Right atrium auricular region (tissue), 2 donors: ENCODE measurements around the gene PLEKHM2. TPM values are rescaled to one million over a fixed set of nuclear protein-coding genes. Genes with fewer than 3 reads are reported as not detected.
A peak's percentile ranks its signal among the peaks of the same experiment; 100 is the strongest.

Source experiments
- DNase-seq: peaks from one replicate; pipeline ENCODE4 v3.0.0-alpha.2; 2019; ENCODE audit warnings: low spot score
- H3K27ac ChIP-seq, 2 donors: fragments of 200-600 bp; sonication (generic); 1 replicate in 1 of 2; 2 replicates in 1 of 2; pipeline ENCODE4 v1.5.1; 2016 to 2019
- H3K27me3 ChIP-seq, 2 donors: fragments of 200-600 bp; sonication (generic); one replicate each; pipeline versions ENCODE4 v1.5.1 to v1.6.0; 2017 to 2019
- H3K36me3 ChIP-seq: fragments of 200-600 bp; sonication (generic); one replicate; pipeline ENCODE4 v1.5.1; 2016
- H3K4me1 ChIP-seq, 2 donors: fragments of 200-600 bp; sonication (generic); one replicate each; pipeline versions ENCODE4 v1.5.1 to v1.6.0; 2017 to 2019
- H3K4me3 ChIP-seq, 2 donors: fragments of 200-600 bp; sonication (generic); 1 replicate in 1 of 2; 2 replicates in 1 of 2; pipeline ENCODE4 v1.5.1; 2017 to 2019; ENCODE audit warnings: mild to moderate bottlenecking in 1 of 2, moderate library complexity in 1 of 2
- H3K9me3 ChIP-seq, 2 donors: fragments of 200-600 bp; sonication (generic); one replicate each; pipeline ENCODE4 v1.5.1; 2019
- total RNA-seq, 2 donors: library from RNA; depleted of rRNA; stranded (reverse); fragments of >200 nt; gene quantifications; one replicate each; pipeline ENCODE4 v1.1.0, GENCODE V29; 2016
- TF ChIP-seq, protein P1 (sequence below), 2 donors: fragments of 200-600 bp; sonication (generic); IDR thresholded peaks; one replicate each; pipeline ENCODE4 v1.5.1; 2019; ENCODE audit warnings: antibody characterized with exemption in 2 of 2

PLEKHM2 gene
- total RNA-seq, 2 donors from 2014 or later: 53.6 to 78.1 TPM

DNA sequence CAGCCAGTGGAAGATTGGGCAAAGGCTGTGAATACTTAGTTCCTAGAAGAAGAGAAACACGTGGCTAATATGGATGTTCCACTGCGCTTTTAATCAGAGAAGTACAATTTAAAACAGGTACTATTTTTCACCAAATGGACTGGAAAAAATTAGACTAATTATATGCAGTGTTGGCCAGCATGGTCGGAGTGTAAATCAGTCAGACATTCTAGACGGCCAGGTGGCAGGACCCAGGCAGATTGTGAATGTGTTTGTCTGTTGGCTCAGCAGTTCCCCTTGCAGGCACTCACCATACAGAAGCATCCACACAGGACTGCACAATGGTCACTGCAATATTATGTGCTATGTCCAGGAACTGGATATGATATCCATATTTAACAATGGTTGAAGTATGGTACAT lies 28.0 kb downstream of the PLEKHM2 start:
- peaks cover 0 to 65% of the 10 kb centered on the region in 2 donors for H3K4me1 ChIP-seq
- H3K4me3 ChIP-seq: no peak overlapping the region
- TF ChIP-seq, protein P1, sequence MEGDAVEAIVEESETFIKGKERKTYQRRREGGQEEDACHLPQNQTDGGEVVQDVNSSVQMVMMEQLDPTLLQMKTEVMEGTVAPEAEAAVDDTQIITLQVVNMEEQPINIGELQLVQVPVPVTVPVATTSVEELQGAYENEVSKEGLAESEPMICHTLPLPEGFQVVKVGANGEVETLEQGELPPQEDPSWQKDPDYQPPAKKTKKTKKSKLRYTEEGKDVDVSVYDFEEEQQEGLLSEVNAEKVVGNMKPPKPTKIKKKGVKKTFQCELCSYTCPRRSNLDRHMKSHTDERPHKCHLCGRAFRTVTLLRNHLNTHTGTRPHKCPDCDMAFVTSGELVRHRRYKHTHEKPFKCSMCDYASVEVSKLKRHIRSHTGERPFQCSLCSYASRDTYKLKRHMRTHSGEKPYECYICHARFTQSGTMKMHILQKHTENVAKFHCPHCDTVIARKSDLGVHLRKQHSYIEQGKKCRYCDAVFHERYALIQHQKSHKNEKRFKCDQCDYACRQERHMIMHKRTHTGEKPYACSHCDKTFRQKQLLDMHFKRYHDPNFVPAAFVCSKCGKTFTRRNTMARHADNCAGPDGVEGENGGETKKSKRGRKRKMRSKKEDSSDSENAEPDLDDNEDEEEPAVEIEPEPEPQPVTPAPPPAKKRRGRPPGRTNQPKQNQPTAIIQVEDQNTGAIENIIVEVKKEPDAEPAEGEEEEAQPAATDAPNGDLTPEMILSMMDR (IDR thresholded peaks at IDR 0.05): no peak
- H3K27ac ChIP-seq: no peak overlapping the region
- H3K27me3 ChIP-seq: no peaks in the 10 kb centered on the region
- no peaks in the 10 kb centered on the region for H3K9me3 ChIP-seq
- peaks cover 11% of the 10 kb centered on the region for H3K36me3 ChIP-seq
- DNase-seq: no peak

DNA sequence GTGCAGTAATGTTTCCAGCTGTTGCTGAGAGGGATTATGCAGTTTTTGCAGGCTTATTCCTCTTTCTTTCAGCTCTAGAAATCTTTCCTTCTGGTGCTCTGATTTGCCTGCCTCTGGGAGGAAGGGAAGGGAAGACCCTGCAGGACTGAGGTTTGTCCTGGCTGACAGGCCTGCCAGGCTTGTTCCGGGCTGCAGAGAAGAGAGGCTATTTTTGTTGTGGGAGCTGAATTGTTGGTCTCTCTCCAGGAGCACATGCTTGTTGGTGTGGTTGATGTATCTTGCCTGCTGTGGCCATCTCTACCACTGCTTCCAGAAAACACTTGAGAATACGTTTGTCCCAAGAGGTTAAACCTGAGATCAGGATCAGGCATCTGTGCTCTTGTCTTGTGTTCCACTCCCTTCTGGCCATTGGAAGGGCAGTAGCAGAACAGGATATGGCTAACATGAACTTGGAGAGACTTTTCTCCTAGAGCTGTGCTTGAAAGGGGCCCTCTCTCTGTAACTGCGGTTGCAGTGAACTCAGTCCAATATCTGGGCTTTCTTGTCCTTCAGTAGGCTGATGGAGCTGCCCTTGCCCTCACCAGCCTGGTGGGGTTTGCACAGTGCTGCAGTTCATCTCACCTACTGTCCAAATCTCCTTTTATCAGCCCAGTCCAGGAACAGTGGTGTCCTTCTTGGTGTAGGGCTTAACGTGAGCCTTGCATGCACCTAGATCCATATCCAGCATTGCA lies 30.5 kb downstream of the PLEKHM2 start:
- Histone ChIP-seq H3K36me3 (peaks cover 35% of the 10 kb centered on the region), H3K4me3 (no peak overlapping the region), H3K4me1 (peaks cover 0 to 74% of the 10 kb centered on the region in 2 donors), H3K9me3 (no peaks in the 10 kb centered on the region), H3K27ac (peak overlapping the region; percentile 74 to 82), H3K27me3 (no peaks in the 10 kb centered on the region)
- TF ChIP-seq, protein P1 (IDR thresholded peaks at IDR 0.05): no peak
- no peak for DNase-seq

DNA sequence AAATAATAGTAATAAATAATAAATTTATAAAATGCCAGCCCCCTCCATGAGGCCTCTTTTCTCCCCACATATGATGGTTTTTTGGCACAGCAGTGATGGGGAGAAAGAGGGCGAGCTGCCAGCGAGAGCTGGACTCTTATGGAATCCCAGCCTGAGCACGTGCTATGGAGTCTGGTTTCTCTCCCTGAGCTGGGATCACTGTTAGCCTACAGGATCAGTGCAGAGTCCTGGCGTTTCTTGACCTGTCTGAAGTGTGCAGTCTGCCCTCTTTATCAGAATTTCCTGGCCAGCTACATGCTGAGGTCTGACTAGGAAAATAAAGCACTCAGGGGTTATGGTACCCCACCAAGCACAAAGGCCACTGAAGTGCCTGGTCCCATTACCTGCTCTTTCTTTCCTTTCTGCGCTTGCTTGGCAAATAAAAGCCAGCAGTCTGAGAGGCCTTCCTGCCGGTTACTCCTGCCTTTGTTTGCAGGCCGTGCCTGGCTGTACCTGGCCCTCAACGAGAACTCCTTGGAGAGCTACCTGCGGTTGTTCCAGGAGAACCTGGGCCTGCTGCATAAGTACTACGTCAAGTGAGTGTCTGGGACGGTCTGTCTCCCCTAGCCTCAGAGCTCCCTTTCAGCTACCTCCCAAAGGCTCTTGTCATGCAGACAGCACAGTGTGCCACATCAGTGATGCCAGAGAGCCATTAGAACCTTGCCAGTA lies 33.5 kb downstream of the PLEKHM2 start:
- H3K4me3 ChIP-seq: no peak overlapping the region
- H3K9me3 ChIP-seq: no peaks in the 10 kb centered on the region
- DNase-seq: no peak
- TF ChIP-seq, protein P1 (IDR thresholded peaks at IDR 0.05): no peak
- H3K36me3 ChIP-seq: peaks cover 60% of the 10 kb centered on the region
- peak overlapping the region; percentile 57 to 74 for H3K27ac ChIP-seq
- no peaks in the 10 kb centered on the region for H3K27me3 ChIP-seq
- H3K4me1 ChIP-seq: peaks cover 0 to 74% of the 10 kb centered on the region in 2 donors

DNA sequence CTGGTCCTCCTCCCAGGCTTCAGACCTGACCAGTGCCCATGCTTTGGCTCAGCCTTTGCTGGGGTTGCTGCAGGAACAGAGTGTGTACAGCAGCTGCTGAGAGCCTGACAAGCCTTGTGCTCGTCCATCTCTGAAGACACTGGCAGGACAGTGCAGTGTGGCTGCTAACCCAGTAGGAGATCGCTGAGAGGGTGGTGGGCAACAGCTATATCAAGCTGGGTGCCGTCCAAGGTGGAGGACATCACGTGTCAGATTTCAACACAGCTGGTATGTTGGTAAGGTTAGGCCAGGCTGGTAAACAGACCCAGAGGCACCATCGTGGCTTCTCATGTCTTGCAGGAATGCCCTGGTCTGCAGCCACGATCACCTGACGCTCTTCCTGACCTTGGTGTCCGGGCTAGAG lies 34.1 kb downstream of the PLEKHM2 start:
- no peaks in the 10 kb centered on the region for H3K27me3 ChIP-seq
- no peaks in the 10 kb centered on the region for H3K9me3 ChIP-seq
- peaks cover 0 to 68% of the 10 kb centered on the region in 2 donors for H3K4me1 ChIP-seq
- peaks cover 66% of the 10 kb centered on the region for H3K36me3 ChIP-seq
- TF ChIP-seq, protein P1 (IDR thresholded peaks at IDR 0.05): no peak
- peak overlapping the region; percentile 57 to 74 for H3K27ac ChIP-seq
- no peak overlapping the region for H3K4me3 ChIP-seq
- no peak for DNase-seq

DNA sequence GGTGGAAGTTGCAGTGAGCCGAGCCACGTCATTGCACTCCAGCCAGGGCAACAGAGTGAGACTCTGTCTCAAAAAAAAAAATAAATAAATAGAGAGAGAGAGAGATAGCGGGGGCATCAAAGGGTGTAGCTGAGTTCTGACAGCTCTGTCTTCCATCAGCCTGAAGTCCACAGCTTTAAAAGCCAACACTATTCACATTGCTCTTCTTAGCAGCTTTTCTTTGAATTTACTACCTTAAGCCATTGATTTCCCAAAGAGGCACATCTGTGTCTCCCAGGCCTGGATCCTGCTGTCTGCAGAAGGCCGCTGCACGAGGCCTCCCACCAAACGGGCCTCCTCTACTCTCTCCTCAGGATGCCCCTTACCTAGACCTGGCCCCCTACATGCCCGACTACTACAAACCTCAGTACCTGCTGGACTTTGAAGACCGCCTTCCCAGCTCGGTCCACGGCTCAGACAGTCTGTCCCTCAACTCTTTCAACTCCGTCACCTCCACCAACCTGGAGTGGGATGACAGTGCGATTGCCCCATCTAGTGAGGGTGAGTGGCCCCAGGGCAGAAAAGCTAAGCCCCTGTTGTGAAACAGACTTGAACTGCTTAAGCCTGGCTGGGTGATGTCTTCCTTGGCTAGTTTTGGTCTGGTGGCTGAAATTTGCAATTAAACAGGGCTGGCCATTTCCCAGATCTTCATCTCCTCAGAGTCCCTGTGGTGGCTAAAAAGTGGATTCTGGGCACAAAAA lies 35.4 kb downstream of the PLEKHM2 start:
- peaks cover 0 to 57% of the 10 kb centered on the region in 2 donors for H3K4me1 ChIP-seq
- no peak for DNase-seq

More for the DNA sequence above, 35.4 kb downstream of the PLEKHM2 start:
- TF ChIP-seq, protein P1 (IDR thresholded peaks at IDR 0.05): no peak
- Histone ChIP-seq H3K4me3 (no peak overlapping the region), H3K27me3 (no peaks in the 10 kb centered on the region), H3K36me3 (peaks cover 76% of the 10 kb centered on the region), H3K9me3 (no peaks in the 10 kb centered on the region), H3K27ac (peak overlapping the region; percentile 57 to 74)
